HFFc6 (cell line): Measurements from ENCODE around the gene PFKFB3. TPM values are rescaled to one million over a fixed set of nuclear protein-coding genes. Genes with fewer than 3 reads are reported as not detected.
A peak's percentile ranks its signal among the peaks of the same experiment; 100 is the strongest.

ENCODE experiments used
- DNase-seq: peaks from one replicate; pipeline ENCODE4 v3.0.0-alpha.2; 2018
- H3K27ac Mint-ChIP-seq: 2 replicates; pipeline ENCODE4 v1.8.0; 2020; ENCODE audit warnings: mild to moderate bottlenecking, mixed read lengths
- H3K27me3 Mint-ChIP-seq: 2 replicates; pipeline ENCODE4 v1.8.0; 2021; ENCODE audit warnings: mild to moderate bottlenecking, moderate library complexity, mixed read lengths; ENCODE audit not compliant: insufficient read depth
- H3K36me3 Mint-ChIP-seq: 2 replicates; pipeline ENCODE4 v1.8.0; 2021; ENCODE audit warnings: low read depth, mixed read lengths
- H3K4me1 Mint-ChIP-seq: 2 replicates; pipeline ENCODE4 v1.8.0; 2020; ENCODE audit warnings: low read depth, mixed read lengths
- H3K4me3 Mint-ChIP-seq: 2 replicates; pipeline ENCODE4 v1.8.0; 2020; ENCODE audit warnings: mild to moderate bottlenecking, moderate library complexity, mixed read lengths
- H3K9me3 Mint-ChIP-seq: 2 replicates; pipeline ENCODE4 v1.8.0; 2020; ENCODE audit warnings: mild to moderate bottlenecking, mixed read lengths
- total RNA-seq, 6 experiments: library from RNA; stranded (reverse); fragmentation: NEBNext Ultra II Directional; extraction: Animal tissue kit (Norgen Biotek cat#: 25700); gene quantifications; 2 replicates in 1 of 6; 3 replicates in 5 of 6; pipeline ENCODE4 v1.2.3, GENCODE V29; 2021
- TF ChIP-seq, protein P1 (sequence below): fragments of 200-600 bp; sonication (generic); IDR thresholded peaks from 2 replicates; pipeline ENCODE4 v1.5.0; 2021; ENCODE audit warnings: antibody characterized with exemption, mild to moderate bottlenecking

PFKFB3 gene
- total RNA-seq, 6 experiments from 2014 or later: 25.4 to 34.6 (median 28.7) TPM

DNA sequence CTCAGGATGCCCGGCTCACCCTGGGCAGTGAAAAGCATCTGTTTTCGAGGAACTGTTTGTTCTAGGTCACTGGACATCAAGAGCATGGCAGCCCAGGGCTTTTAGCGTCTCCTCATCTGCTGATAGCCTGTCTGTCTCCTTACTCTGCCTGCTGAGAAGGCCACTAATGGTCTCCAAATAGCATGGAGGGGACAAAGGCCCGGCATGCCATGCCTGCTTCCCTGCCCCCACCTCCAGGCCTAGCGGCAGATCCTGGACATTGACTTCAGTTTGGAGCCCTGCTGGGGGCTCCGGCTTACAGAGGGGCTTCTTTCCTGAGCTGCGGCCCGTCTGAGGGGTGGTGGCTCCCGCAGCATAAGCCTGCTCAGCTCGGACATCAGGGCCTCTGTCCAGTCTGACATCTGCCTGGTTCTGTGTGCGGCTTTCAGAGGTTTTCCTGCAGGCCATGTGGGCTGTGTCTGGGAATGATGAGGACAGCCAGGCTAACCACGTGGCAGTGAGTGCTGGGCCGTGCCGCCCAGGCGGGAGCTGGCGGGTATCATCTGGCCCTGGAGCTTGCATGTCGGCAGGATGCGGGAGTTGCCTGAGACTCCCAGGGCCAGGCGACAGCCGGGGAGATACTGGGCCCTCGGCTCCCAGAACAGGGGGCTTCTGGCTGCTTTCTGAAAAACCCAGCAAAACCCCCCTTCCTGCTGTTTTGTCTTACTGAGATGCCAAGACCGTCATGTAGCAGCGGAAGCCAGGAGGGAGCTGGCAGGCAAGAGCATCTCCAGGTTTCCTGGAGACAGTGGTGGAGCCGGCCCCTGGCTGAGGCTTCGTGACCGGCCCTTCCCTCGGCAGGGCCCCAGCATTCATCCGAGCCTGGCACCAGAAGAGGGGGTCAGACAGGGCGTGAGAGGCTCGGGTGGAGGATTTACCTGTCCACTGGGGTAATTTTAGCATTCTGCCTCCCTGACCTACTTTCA, 9.2 kb downstream of the PFKFB3 start:
- no peak for DNase-seq
- no peaks in the 10 kb centered on the region; the same call in none of the 2 replicates for H3K27me3 Mint-ChIP-seq
- TF ChIP-seq, protein P1, sequence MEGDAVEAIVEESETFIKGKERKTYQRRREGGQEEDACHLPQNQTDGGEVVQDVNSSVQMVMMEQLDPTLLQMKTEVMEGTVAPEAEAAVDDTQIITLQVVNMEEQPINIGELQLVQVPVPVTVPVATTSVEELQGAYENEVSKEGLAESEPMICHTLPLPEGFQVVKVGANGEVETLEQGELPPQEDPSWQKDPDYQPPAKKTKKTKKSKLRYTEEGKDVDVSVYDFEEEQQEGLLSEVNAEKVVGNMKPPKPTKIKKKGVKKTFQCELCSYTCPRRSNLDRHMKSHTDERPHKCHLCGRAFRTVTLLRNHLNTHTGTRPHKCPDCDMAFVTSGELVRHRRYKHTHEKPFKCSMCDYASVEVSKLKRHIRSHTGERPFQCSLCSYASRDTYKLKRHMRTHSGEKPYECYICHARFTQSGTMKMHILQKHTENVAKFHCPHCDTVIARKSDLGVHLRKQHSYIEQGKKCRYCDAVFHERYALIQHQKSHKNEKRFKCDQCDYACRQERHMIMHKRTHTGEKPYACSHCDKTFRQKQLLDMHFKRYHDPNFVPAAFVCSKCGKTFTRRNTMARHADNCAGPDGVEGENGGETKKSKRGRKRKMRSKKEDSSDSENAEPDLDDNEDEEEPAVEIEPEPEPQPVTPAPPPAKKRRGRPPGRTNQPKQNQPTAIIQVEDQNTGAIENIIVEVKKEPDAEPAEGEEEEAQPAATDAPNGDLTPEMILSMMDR: no peak
- no peak overlapping the region; the same call in 1 of the 2 replicates for H3K4me3 Mint-ChIP-seq
- H3K27ac Mint-ChIP-seq: peak overlapping the region; percentile 62; the same call in 1 of the 2 replicates
- H3K9me3 Mint-ChIP-seq: no peaks in the 10 kb centered on the region
- H3K36me3 Mint-ChIP-seq: peaks cover 12% of the 10 kb centered on the region
- peaks cover 34% of the 10 kb centered on the region for H3K4me1 Mint-ChIP-seq

DNA sequence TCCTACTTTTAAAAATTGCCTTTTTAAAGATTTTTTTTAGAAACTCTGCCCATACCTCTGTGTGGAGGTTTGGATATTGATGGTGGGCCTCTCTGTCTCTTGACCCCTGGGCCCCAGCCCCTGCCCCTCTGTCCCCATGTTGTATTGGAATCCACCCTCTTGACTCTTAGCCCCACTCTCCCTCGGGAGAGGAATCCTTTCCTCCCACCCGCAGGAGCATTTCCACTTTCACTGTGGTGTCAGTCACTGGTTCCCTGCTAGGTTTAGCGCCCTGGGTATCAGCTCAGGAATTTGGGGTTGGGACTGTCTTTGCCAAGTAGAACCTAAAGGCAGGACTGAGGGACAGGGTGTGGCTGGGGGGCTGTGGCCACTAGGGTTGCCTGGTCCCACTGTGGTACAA, 10.1 kb downstream of the PFKFB3 start:
- Mint-ChIP-seq H3K4me1 (peaks cover 30% of the 10 kb centered on the region), H3K9me3 (no peaks in the 10 kb centered on the region), H3K36me3 (peaks cover 16% of the 10 kb centered on the region), H3K4me3 (no peak overlapping the region), H3K27ac (peak overlapping the region; percentile 46), H3K27me3 (no peaks in the 10 kb centered on the region; the same call in 1 of the 2 replicates)
- TF ChIP-seq, protein P1: no peak
- DNase-seq: no peak

GRCh38 chr10:6213257-6213905, 10.6 kb downstream of the PFKFB3 start:
- peak overlapping the region; percentile 56 for H3K27ac Mint-ChIP-seq
- DNase-seq: no peak
- no peak overlapping the region for H3K4me3 Mint-ChIP-seq
- no peaks in the 10 kb centered on the region for H3K9me3 Mint-ChIP-seq
- peaks cover 16% of the 10 kb centered on the region for H3K36me3 Mint-ChIP-seq
- TF ChIP-seq, protein P1: no peak
- H3K4me1 Mint-ChIP-seq: peaks cover 29% of the 10 kb centered on the region
- no peaks in the 10 kb centered on the region; the same call in 1 of the 2 replicates for H3K27me3 Mint-ChIP-seq

GRCh38 chr10:6213908-6214307, 11.2 kb downstream of the PFKFB3 start:
- no peaks in the 10 kb centered on the region for H3K9me3 Mint-ChIP-seq
- no peak for DNase-seq
- TF ChIP-seq, protein P1: no peak
- peaks cover 21% of the 10 kb centered on the region for H3K36me3 Mint-ChIP-seq
- H3K27me3 Mint-ChIP-seq: peaks cover 2% of the 10 kb centered on the region; the same call in 1 of the 2 replicates
- peak overlapping the region; percentile 12; the same call in 1 of the 2 replicates for H3K27ac Mint-ChIP-seq
- peaks cover 28% of the 10 kb centered on the region for H3K4me1 Mint-ChIP-seq
- H3K4me3 Mint-ChIP-seq: no peak overlapping the region

GRCh38 chr10:6214612-6215011, 11.9 kb downstream of the PFKFB3 start:
- H3K9me3 Mint-ChIP-seq: no peaks in the 10 kb centered on the region
- peaks cover 28% of the 10 kb centered on the region for H3K36me3 Mint-ChIP-seq
- peaks cover 2% of the 10 kb centered on the region; the same call in 1 of the 2 replicates for H3K27me3 Mint-ChIP-seq
- H3K4me3 Mint-ChIP-seq: no peak overlapping the region
- DNase-seq: no peak
- TF ChIP-seq, protein P1: no peak
- H3K27ac Mint-ChIP-seq: no peak overlapping the region
- H3K4me1 Mint-ChIP-seq: peaks cover 32% of the 10 kb centered on the region
